DOHH2 (cell line): Measurements from ENCODE around the gene SKIC8.

ENCODE experiments used
- EZH2phosphoT487 ChIP-seq: fragments of 200-600 bp; sonication (generic); IDR thresholded peaks from 2 replicates; pipeline ENCODE4 v1.6.1; 2017; ENCODE audit warnings: borderline replicate concordance, mild to moderate bottlenecking, antibody characterized with exemption, low read length, moderate library complexity, mixed read lengths
- TF ChIP-seq, protein P1 (sequence below): fragments of 200-600 bp; sonication (generic); IDR thresholded peaks from one replicate; pipeline ENCODE4 v1.5.1; 2014; ENCODE audit warnings: antibody characterized with exemption, mild to moderate bottlenecking, low read depth, low read length; ENCODE audit not compliant: poor library complexity, severe bottlenecking

DNA sequence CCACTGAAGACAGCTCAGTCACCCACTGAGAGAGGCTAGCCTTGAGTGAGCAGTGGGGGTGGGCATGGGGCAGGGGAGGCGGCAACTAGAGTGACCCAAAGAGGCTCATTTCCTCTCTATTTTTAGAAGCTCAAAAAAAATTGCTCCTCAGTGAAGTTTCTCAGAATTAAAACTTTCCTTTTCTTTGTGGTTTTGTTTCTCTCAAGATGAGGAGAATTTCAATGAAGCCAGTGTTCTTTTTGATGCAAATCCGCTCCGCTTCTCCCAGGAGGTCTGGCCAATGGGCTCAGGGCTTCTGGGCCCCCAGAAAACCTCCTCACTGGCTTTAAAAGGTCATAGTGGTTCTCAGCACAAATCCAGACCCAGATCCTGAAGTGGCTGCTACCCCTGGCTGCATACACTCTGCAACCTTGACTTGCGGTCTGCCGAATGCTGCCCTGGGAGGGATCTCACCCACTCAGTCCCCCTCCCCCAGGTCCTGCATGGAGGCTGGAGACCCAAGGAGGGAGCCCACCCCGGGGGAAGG, 64.8 kb downstream of the SKIC8 start, which contains the start of gene ACSBG1:
- TF ChIP-seq, protein P1, sequence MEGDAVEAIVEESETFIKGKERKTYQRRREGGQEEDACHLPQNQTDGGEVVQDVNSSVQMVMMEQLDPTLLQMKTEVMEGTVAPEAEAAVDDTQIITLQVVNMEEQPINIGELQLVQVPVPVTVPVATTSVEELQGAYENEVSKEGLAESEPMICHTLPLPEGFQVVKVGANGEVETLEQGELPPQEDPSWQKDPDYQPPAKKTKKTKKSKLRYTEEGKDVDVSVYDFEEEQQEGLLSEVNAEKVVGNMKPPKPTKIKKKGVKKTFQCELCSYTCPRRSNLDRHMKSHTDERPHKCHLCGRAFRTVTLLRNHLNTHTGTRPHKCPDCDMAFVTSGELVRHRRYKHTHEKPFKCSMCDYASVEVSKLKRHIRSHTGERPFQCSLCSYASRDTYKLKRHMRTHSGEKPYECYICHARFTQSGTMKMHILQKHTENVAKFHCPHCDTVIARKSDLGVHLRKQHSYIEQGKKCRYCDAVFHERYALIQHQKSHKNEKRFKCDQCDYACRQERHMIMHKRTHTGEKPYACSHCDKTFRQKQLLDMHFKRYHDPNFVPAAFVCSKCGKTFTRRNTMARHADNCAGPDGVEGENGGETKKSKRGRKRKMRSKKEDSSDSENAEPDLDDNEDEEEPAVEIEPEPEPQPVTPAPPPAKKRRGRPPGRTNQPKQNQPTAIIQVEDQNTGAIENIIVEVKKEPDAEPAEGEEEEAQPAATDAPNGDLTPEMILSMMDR, result no peak
- no peak for TF ChIP-seq EZH2phosphoT487
